GM12878 (cell line): ENCODE data around the gene SALL4. TPM values are rescaled to one million over a fixed set of nuclear protein-coding genes. Genes with fewer than 3 reads are reported as not detected.

Source experiments
- ATAC-seq: fragments of 200-7000 bp; cut with Tn5 transposase; 3 replicates; pipeline ENCODE4 v1.9.1; 2020; ENCODE audit warnings: mild to moderate bottlenecking, moderate library complexity
- BruUV-seq: library from RNA; stranded (reverse); fragments of 400-500 nt; replicated peaks from 2 replicates; lab custom pipeline; 2021; lab: Mats Ljungman, UMichigan
- CTCF ChIA-PET: fragments of 300-600 bp; sonication (Branson Sonifier 250); formaldehyde crosslinking; extraction: SDS; loops from one replicate; lab custom pipeline; 2021; ENCODE audit warnings: inconsistent platforms; lab: Yijun Ruan, JAX
- POLR2A ChIA-PET: fragments of 350-600 bp; formaldehyde crosslinking; extraction: SDS; loops from one replicate; lab custom pipeline; 2021; ENCODE audit warnings: inconsistent platforms; lab: Charles Lee
- RAD21 ChIA-PET: fragments of 300-600 bp; sonication (Branson Sonifier 250); formaldehyde crosslinking; loops from one replicate; lab custom pipeline; 2023; ENCODE audit warnings: antibody characterized with exemption; ENCODE audit not compliant: unreplicated experiment; lab: Charles Lee
- SMC1A ChIA-PET: fragments of 300-600 bp; sonication (Branson Sonifier 250); formaldehyde crosslinking; loops from one replicate; lab custom pipeline; 2023; ENCODE audit not compliant: unreplicated experiment, uncharacterized antibody; lab: Charles Lee
- DNase-seq: peaks from one replicate; pipeline ENCODE4 v3.0.0-alpha.2; 2011; ENCODE audit warnings: low read depth, low spot score
- FAIRE-seq: peaks from 3 replicates; lab custom pipeline; 2011; peaks lifted over from hg19 to GRCh38; lab: Jason Lieb, UNC
- H2AFZ ChIP-seq: 2 replicates; pipeline ENCODE4 v1.6.0; 2011; ENCODE audit warnings: low read depth, low read length, control low read depth; ENCODE audit not compliant: control insufficient read depth
- H3K27ac ChIP-seq: 2 replicates; pipeline ENCODE4 v1.5.1; 2011; ENCODE audit warnings: control low read depth; ENCODE audit not compliant: control insufficient read depth, insufficient read depth
- H3K27me3 ChIP-seq, 2 experiments: replicated peaks in 1 of 2; 2 replicates each; pipeline versions ENCODE4 v1.6.0 to v1.6.1; 2011; ENCODE audit warnings: low read length in 1 of 2; ENCODE audit not compliant: control insufficient read depth in 2 of 2, insufficient read depth in 2 of 2
- H3K36me3 ChIP-seq, 2 experiments: 2 replicates each; pipeline ENCODE4 v1.5.1; 2011; ENCODE audit warnings: low read length in 1 of 2; ENCODE audit not compliant: control insufficient read depth in 2 of 2, insufficient read depth in 2 of 2
- H3K4me1 ChIP-seq: 2 replicates; pipeline ENCODE4 v1.6.1; 2011; ENCODE audit warnings: mild to moderate bottlenecking, low read length, moderate library complexity, mixed read lengths; ENCODE audit not compliant: control insufficient read depth, insufficient read depth
- H3K4me2 ChIP-seq: 2 replicates; pipeline ENCODE4 v1.6.0; 2011; ENCODE audit warnings: control low read depth; ENCODE audit not compliant: control insufficient read depth, insufficient read depth
- H3K4me3 ChIP-seq: fragments of 200-600 bp; sonication (generic); 2 replicates; pipeline ENCODE4 v1.5.1; 2016
- H3K79me2 ChIP-seq: 2 replicates; pipeline ENCODE4 v1.6.0; 2011; ENCODE audit warnings: low read length; ENCODE audit not compliant: control insufficient read depth, insufficient read depth
- H3K9ac ChIP-seq: 2 replicates; pipeline ENCODE4 v1.8.0; 2011; ENCODE audit warnings: low read length, control low read depth, mixed read lengths; ENCODE audit not compliant: control insufficient read depth, insufficient read depth
- H3K9me3 ChIP-seq: replicated peaks from 3 replicates; pipeline ENCODE4 v1.5.1; 2011; ENCODE audit warnings: mild to moderate bottlenecking, low read length; ENCODE audit not compliant: control insufficient read depth, insufficient read depth
- H4K20me1 ChIP-seq: 2 replicates; pipeline ENCODE4 v1.6.0; 2011; ENCODE audit not compliant: control insufficient read depth, insufficient read depth
- ETV6 ChIP-seq, 2 experiments: fragments of 450-650 bp in 1 of 2; IDR thresholded peaks in 1 of 2; conservative IDR thresholded peaks in 1 of 2; 2 replicates each; pipeline ENCODE4 v1.6.1; 2014; ENCODE audit warnings: antibody characterized with exemption in 1 of 2, borderline replicate concordance in 1 of 2, low read depth in 1 of 2, mild to moderate bottlenecking in 1 of 2, moderate library complexity in 1 of 2
- TCF7 ChIP-seq: IDR thresholded peaks from 2 replicates; pipeline ENCODE4 v1.6.1; 2014; ENCODE audit warnings: antibody characterized with exemption, borderline replicate concordance
- ZBTB4 ChIP-seq: fragments of 450-650 bp; formaldehyde crosslinking; IDR thresholded peaks from 2 replicates; pipeline ENCODE4 v1.4.0; 2022; ENCODE audit warnings: mild to moderate bottlenecking, moderate library complexity
- WGBS: methylation state at CpG from one replicate; pipeline ENCODE4 v1.1.6; 2016; ENCODE audit warnings: low lambda C conversion rate; ENCODE audit not compliant: insufficient replicate concordance, insufficient coverage; ENCODE audit errors: missing lambda C conversion rate; 5-methylcytosine and 5-hydroxymethylcytosine counted together
- in situ Hi-C: fragments of 300-500 bp; cut with MboI; formaldehyde crosslinking; loops from 9 replicates; pipeline ENCODE4 v1.14.3; 2018; ENCODE audit warnings: mixed read lengths
- intact Hi-C: fragments of 100-400 bp; cut with micrococcal nuclease; formaldehyde crosslinking; loops from one replicate; pipeline ENCODE4 v1.14.2; 2022; ENCODE audit not compliant: unreplicated experiment
- polyA plus RNA-seq, 11 experiments: library from polyadenylated mRNA; depleted of rRNA in 4 of 11; unstranded in 6 of 11; stranded (reverse) in 5 of 11; fragments of >200 nt; fragmentation: Nextera tagmentation in 4 of 11; fragmentation: Illumina TruSeq in 1 of 11; extraction: Ambion mirVana in 4 of 11; extraction: Trizol in 1 of 11; gene quantifications; 1 replicate in 1 of 11; 2 replicates in 10 of 11; pipeline versions ENCODE4 v1.2.1 to v1.2.3, GENCODE V29; 2011 to 2016; ENCODE audit warnings: inconsistent platforms in 2 of 11, missing spikeins in 2 of 11, low read depth in 1 of 11
- total RNA-seq, 4 experiments: library from RNA; depleted of rRNA in 3 of 4; stranded (reverse); fragments of >200 nt in 3 of 4; fragmentation: Illumina TruSeq in 1 of 4; extraction: Trizol in 1 of 4; gene quantifications; 2 replicates each; pipeline versions ENCODE4 v1.2.1 to v1.2.3, GENCODE V29; 2013 to 2021
- TF ChIP-seq, protein P1 (sequence below): fragments of 450-650 bp; IDR thresholded peaks from 2 replicates; pipeline ENCODE4 v1.6.1; 2017; ENCODE audit warnings: antibody characterized with exemption, mild to moderate bottlenecking, moderate library complexity

SALL4 gene
- total and polyA plus RNA-seq, 10 of the 15 experiments (the other 5 are each of a cell fraction or from before 2014, with no cell fraction given), result 0.08 to 1.1 (median 0.23) TPM; not detected in 7

GRCh38 chr20:51763965-51764602 is 38.2 kb downstream of the SALL4 start (continued):
- TF ChIP-seq, protein P1, sequence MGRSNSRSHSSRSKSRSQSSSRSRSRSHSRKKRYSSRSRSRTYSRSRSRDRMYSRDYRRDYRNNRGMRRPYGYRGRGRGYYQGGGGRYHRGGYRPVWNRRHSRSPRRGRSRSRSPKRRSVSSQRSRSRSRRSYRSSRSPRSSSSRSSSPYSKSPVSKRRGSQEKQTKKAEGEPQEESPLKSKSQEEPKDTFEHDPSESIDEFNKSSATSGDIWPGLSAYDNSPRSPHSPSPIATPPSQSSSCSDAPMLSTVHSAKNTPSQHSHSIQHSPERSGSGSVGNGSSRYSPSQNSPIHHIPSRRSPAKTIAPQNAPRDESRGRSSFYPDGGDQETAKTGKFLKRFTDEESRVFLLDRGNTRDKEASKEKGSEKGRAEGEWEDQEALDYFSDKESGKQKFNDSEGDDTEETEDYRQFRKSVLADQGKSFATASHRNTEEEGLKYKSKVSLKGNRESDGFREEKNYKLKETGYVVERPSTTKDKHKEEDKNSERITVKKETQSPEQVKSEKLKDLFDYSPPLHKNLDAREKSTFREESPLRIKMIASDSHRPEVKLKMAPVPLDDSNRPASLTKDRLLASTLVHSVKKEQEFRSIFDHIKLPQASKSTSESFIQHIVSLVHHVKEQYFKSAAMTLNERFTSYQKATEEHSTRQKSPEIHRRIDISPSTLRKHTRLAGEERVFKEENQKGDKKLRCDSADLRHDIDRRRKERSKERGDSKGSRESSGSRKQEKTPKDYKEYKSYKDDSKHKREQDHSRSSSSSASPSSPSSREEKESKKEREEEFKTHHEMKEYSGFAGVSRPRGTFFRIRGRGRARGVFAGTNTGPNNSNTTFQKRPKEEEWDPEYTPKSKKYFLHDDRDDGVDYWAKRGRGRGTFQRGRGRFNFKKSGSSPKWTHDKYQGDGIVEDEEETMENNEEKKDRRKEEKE, result no peak
- TF ChIP-seq, all 136 proteins: peak for 0

DNA sequence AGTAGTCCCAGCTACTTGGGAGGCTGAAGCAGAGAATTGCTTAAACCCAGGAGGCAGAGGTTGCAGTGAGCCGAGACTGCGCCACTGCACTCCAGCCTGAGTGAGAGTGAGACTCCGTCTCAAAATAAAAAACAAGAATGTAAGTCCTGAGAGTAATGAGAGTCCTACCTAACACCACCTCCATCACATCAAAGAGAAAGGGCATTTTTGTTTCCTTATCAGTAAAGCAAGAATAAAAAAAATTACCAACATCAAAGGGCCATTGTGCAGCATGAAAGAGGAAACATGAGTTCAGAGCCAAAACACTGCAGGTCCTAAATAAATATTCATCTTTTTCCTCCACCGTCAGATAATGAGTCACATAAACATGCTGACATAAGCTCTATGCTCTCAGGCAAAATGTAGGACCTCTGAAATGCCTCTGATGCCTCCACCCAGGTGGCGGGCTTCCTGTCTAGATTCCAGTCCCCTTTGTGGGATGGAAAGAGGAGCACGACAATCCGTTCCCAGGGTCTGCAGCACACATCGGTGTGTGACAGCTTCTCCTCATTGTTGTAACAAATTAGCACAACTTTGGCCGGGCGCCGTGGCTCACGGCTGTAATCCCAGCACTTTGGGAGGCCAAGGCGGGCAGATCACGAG is 41.3 kb downstream of the SALL4 start:
- no peaks in the 10 kb centered on the region for H3K36me3 ChIP-seq
- no peak overlapping the region for H3K27ac ChIP-seq
- H3K4me1 ChIP-seq, result no peaks in the 10 kb centered on the region
- in situ Hi-C loops (no loop called here), intact Hi-C loops (loop anchor here (10.0 kb wide), 1 partner anchor 126 kb away; no protein-coding TSS in a partner anchor)
- WGBS, result 38% methylated on average over 13 of the region's 14 CpGs
- no peak overlapping the region for H3K4me3 ChIP-seq
- ATAC-seq (peak; percentile 24), DNase-seq (no peak), FAIRE-seq (no peak)
- H4K20me1 ChIP-seq, result no peaks in the 10 kb centered on the region
- SMC1A ChIA-PET, result no interaction called here
- H3K79me2 ChIP-seq, result no peaks in the 10 kb centered on the region
- H3K9ac ChIP-seq, result no peak overlapping the region
- no peaks in the 10 kb centered on the region for H3K27me3 ChIP-seq
- H3K4me2 ChIP-seq, result no peak overlapping the region
- RAD21 ChIA-PET, result no interaction called here
- BruUV-seq, result no TSS peak
- POLR2A ChIA-PET, result interaction anchor here (0.7 kb wide), 1 partner anchor 485 kb away, joined by 3 read pairs; no protein-coding TSS in a partner anchor
- CTCF ChIA-PET, result no interaction called here
- no peaks in the 10 kb centered on the region for H3K9me3 ChIP-seq
- TF ChIP-seq TCF7 (peak; percentile 85), ETV6 (conservative IDR thresholded peaks at IDR 0.05 in 1 of 2, IDR thresholded peaks at IDR 0.05 in 1 of 2; ENCODE audit: borderline replicate concordance in 1 of 2, low read depth in 1 of 2) (peak in 1 of 2 experiments; percentile 10; a peak in 1 of 4 replicates), ZBTB4 (CRISPR knock-in tag) (no peak)
- no peak overlapping the region for H2AFZ ChIP-seq
